ENCODE results near the gene KIAA0232.

GRCh38 chr4:6912441-6912840 is 129.9 kb downstream of the KIAA0232 start:
- TF ChIP-seq EZH2phosphoT487 (IDR thresholded peaks at IDR 0.05; ENCODE audit: insufficient read depth, low read depth) (no peak), EZH2 (IDR thresholded peaks at IDR 0.05; ENCODE audit: insufficient read depth, poor library complexity, severe bottlenecking) (no peak)

Data from GM23248 (cell line).